ENCODE measurements around the gene SMYD4.

Gene SMYD4

DNA sequence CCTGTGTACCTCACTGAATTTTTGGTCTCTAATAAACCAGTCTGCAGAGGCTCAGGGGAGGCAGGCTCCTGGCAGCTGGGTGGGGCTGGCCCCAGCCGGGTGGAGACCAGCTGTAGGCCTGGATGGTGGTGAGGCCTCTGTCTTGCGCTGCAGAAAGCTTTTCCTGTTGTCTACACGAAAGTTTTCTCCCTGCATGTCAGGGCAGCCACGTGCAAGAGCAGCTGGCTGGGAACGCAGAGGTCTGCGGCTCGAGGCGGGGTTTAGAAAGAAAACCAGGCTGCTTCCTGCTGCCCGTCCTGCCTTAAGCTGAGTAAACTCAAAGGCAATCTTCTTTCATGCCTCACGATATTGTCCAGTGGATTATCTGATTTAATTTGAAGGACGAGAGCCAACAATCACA lies 65.4 kb downstream of the SMYD4 start:
- Mint-ChIP-seq H3K4me3 (peak overlapping the region; percentile 15), H3K4me1 (peaks cover 26% of the 10 kb centered on the region), H3K27me3 (no peaks in the 10 kb centered on the region), H3K9me3 (no peaks in the 10 kb centered on the region), H3K36me3 (no peaks in the 10 kb centered on the region), H3K27ac (peak overlapping the region; percentile 68)
- DNase-seq (ENCODE audit: low spot score in 2 of 2) = no peak
- ATAC-seq (ENCODE audit: low read depth) = peak; percentile 74

DNA sequence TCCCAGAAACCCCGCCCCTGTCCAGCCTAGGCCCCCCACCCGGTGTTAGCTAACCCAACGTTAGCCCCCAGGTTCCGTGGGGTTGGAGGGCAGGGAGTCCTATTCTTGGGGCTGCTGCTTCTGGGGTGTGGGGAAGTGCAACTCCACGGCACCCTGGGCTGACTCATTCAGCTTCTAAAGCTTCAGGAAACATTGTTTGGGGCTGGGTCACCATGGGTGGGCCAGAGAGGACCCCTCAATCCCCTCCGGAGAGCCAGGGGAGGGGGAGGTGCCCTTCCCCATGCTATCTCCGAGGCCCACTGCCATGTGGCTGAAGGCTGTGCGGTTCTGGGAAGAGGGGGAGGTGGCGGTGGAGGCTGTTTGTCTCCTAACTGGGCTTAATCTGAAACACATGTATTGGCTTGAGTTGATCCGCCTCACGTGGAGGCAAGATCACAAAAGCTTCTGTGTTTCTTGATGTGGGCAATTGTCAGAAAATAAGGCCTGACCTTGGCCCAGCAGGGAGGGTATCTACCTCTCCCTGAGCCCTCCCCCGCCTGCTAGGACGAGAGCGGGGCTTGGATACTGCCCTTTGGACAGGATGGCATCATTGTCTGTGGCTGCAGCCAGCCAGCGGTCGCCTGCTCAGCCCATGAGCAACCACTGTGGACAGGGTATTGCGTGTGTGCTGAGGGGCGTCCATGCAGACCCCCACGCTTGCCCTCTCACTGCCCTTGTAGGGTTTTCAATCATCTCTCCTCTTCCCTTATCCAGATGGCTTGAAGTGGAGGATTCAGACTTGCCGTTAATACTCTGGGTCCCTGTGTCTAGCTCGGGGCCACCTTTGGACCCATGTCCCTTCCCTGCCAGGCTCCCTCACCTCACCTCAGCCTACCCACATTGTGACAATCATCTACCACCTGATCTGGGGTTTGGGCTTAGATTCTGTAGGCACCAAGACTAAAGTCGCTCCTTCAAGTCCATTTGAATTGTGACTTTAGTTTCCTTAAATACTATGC lies 66.5 kb downstream of the SMYD4 start:
- H3K4me3 Mint-ChIP-seq = peak overlapping the region; percentile 25
- peaks cover 31% of the 10 kb centered on the region for H3K4me1 Mint-ChIP-seq
- DNase-seq (ENCODE audit: low spot score in 2 of 2) = no peak
- H3K9me3 Mint-ChIP-seq = no peaks in the 10 kb centered on the region
- no peak overlapping the region for H3K27ac Mint-ChIP-seq
- no peaks in the 10 kb centered on the region for H3K27me3 Mint-ChIP-seq
- no peaks in the 10 kb centered on the region for H3K36me3 Mint-ChIP-seq
- peak; percentile 63 for ATAC-seq (ENCODE audit: low read depth)

DNA sequence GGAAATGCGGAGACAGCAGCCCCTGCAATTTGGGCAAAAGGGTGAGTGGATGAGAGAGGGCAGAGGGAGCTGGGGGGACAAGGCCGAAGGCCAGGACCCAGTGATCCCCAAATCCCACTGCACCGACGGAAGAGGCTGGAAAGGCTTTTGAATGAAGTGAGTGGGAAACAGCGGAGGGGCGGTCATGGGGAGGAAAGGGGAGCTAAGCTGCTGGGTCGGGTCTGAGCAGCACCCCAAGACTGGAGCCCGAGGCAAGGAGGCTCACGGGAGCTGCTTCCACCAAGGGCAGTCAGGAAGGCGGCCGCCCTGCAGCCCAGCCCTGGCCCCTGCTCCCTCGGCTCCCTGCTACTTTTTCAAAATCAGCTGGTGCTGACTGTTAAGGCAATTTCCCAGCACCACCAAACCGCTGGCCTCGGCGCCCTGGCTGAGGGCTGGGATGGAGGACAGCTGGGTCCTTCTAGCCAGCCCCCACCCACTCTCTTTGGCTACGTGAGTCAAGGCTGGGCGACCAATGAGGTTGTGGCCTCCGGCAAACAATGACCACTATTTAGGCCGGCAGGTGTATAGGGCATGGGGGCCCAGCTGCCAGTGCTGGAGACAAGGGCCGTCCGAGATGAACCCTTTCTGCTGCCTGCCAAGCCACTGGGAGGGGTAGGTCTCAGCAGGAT lies 67.3 kb downstream of the SMYD4 start:
- Mint-ChIP-seq H3K9me3 (no peaks in the 10 kb centered on the region), H3K27ac (peak overlapping the region; percentile 77), H3K4me1 (peaks cover 26% of the 10 kb centered on the region), H3K27me3 (no peaks in the 10 kb centered on the region), H3K36me3 (no peaks in the 10 kb centered on the region), H3K4me3 (no peak overlapping the region)
- no peak for ATAC-seq (ENCODE audit: low read depth)
- DNase-seq (ENCODE audit: low spot score in 2 of 2) = no peak

DNA sequence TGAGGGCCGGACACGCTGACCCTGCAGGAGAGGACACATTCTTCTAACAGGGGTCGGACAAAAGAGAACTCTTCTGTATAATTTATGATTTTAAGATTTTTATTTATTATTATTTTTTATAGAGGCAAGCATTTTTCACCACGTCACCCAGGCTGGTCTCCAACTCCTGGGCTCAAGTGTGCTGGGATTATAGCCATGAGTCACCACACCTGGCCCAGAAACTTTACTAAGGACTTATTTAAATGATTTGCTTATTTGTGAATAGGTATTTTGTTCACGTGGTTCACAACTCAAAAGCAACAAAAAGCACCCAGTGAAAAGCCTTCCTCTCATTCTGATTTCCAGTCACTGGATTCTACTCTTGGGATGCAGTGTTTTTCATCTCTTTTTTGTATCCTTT lies 70.2 kb downstream of the SMYD4 start:
- no peak for ATAC-seq (ENCODE audit: low read depth)
- Mint-ChIP-seq H3K4me3 (no peak overlapping the region), H3K27me3 (no peaks in the 10 kb centered on the region), H3K27ac (no peak overlapping the region), H3K9me3 (no peaks in the 10 kb centered on the region), H3K36me3 (no peaks in the 10 kb centered on the region), H3K4me1 (peaks cover 29% of the 10 kb centered on the region)
- DNase-seq (ENCODE audit: low spot score in 2 of 2) = no peak

DNA sequence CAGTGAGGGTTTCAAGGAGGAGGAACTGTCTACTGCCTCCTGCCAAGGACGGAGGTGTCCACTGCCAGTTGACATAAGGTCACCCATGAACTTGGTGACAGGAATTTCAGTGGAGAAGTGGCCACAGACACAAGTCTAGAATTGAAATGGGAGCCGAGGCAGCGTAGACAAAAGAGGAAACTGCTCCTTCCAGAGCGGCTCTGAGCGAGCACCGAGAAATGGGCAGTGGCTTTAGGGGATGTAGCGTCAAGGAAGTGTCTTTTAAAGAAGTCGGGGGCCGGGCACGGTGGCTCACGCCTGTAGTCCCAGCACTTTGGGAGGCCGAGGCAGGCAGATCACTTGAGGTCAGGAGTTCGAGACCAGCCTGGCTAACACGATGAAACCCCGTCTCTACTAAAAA lies 70.9 kb downstream of the SMYD4 start:
- H3K9me3 Mint-ChIP-seq = no peaks in the 10 kb centered on the region
- DNase-seq (ENCODE audit: low spot score in 2 of 2) (no peak), ATAC-seq (ENCODE audit: low read depth) (peak; percentile 47)
- peaks cover 23% of the 10 kb centered on the region for H3K4me1 Mint-ChIP-seq
- no peaks in the 10 kb centered on the region for H3K36me3 Mint-ChIP-seq
- no peak overlapping the region for H3K4me3 Mint-ChIP-seq
- H3K27ac Mint-ChIP-seq = peak overlapping the region; percentile 15
- H3K27me3 Mint-ChIP-seq = no peaks in the 10 kb centered on the region

DNA sequence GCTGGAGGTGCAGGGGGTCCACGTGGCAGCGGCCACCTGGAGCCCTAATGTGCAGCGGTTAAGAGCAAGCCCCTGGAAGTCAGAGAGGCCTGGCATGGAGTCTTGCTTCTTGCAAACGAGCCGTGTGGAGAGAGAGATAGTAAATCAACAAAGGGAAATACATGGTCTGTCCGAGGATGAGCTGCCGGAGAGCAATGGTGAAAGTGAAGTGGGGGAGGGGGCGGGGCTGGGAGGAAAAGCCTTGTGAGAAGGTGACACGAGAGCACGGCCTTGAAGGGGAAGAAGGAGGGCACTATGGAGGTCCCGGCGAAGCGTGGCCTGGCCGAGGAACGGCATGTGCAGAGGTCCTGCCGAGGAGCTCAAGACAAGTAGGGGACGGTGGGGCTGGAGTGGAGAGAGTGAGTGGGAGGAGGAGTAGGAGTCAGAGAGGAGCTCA lies 73.9 kb downstream of the SMYD4 start:
- Mint-ChIP-seq H3K4me1 (peaks cover 18% of the 10 kb centered on the region), H3K4me3 (no peak overlapping the region), H3K36me3 (no peaks in the 10 kb centered on the region), H3K9me3 (no peaks in the 10 kb centered on the region), H3K27ac (no peak overlapping the region), H3K27me3 (no peaks in the 10 kb centered on the region)
- ATAC-seq (ENCODE audit: low read depth) (no peak), DNase-seq (ENCODE audit: low spot score in 2 of 2) (no peak)

DNA sequence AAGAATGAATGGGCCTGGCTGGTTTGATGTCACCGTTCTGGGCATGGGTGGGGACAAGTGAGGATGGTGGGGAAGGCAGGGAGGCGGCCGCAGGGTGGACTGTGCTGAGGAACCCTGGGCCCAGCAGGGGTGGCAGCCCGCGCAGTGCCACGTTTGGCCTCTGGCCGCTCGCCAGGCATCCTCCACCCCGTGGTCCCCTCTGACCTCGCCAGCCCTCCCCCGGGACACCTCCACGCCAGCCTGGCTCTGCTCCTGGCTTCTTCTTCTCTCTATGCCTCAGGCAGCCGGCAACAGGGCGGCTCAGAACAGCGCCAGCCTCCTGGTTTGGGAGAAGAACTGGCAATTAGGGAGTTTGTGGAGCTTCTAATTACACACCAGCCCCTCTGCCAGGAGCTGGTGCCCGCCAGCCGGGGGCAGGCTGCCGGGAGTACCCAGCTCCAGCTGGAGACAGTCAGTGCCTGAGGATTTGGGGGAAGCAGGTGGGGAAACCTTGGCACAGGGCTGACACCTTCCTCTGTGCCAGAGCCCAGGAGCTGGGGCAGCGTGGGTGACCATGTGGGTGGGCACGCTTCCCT lies 74.4 kb downstream of the SMYD4 start:
- Mint-ChIP-seq H3K4me1 (peaks cover 19% of the 10 kb centered on the region), H3K27ac (no peak overlapping the region), H3K27me3 (no peaks in the 10 kb centered on the region), H3K4me3 (no peak overlapping the region), H3K9me3 (no peaks in the 10 kb centered on the region), H3K36me3 (no peaks in the 10 kb centered on the region)
- DNase-seq (ENCODE audit: low spot score in 2 of 2) = no peak
- ATAC-seq (ENCODE audit: low read depth) = no peak

DNA sequence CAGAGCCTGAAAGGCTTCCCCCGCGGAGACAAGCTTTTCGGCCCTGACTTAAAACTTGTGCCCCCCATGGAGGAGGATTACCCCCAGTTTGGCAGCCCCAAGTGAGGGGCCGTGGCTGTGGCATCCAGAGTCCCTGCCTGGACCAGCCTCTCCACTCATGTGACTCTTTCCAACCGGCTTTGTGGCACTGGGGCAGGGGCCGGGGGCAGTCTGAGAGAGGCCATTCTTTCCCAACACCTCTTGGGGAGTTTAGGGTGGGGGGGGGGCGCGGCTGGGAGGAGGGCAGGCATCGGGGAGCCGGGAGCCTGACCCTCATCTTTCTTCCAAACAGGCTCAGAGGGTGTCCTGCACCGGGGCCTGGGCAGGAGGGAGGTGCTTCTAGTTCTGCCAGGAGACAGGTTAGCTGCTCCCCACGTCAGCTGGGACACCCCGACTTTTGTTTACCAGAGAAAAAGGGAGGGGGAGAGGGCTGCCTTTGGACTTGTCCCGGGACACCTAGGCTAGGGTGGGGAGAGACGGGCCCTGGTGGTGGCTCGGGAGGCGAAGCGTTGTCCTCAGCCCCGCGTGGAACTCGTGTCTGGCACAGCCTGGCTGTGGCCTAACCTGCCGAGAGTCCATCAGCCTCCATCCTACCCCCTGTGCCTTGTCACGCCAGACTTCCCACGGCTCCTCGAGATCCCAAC lies 75.1 kb downstream of the SMYD4 start:
- no peaks in the 10 kb centered on the region for H3K36me3 Mint-ChIP-seq
- no peaks in the 10 kb centered on the region for H3K27me3 Mint-ChIP-seq
- H3K9me3 Mint-ChIP-seq = no peaks in the 10 kb centered on the region
- H3K4me1 Mint-ChIP-seq = peaks cover 19% of the 10 kb centered on the region
- H3K27ac Mint-ChIP-seq = no peak overlapping the region
- DNase-seq (ENCODE audit: low spot score in 2 of 2) = no peak
- no peak for ATAC-seq (ENCODE audit: low read depth)
- no peak overlapping the region for H3K4me3 Mint-ChIP-seq

DNA sequence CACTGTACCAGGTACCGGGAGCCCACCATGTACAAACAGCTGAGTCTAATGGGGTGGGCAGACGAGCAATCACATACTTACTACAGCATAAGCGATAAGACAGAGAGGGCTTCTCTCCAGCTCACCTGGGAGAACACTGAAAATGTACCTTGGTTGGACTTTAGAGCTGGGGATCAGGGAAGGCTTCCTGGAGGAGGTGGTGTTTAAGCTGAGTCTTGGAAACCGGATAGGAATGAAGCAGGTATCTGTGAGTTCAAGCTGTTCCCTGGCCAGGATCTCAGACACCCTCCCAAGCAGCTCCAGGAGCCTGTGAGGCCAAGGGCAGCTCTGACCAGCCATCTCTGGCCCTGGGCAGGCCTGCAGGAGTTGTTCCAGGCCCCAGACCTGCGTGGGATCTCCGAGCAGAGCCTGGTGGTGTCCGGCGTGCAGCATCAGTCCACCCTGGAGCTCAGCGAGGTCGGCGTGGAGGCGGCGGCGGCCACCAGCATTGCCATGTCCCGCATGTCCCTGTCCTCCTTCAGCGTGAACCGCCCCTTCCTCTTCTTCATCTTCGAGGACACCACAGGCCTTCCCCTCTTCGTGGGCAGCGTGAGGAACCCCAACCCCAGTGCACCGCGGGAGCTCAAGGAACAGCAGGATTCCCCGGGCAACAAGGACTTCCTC lies 75.8 kb downstream of the SMYD4 start:
- H3K36me3 Mint-ChIP-seq = no peaks in the 10 kb centered on the region
- no peaks in the 10 kb centered on the region for H3K9me3 Mint-ChIP-seq
- no peak overlapping the region for H3K27ac Mint-ChIP-seq
- no peak overlapping the region for H3K4me3 Mint-ChIP-seq
- no peaks in the 10 kb centered on the region for H3K27me3 Mint-ChIP-seq
- ATAC-seq (ENCODE audit: low read depth) (no peak), DNase-seq (ENCODE audit: low spot score in 2 of 2) (no peak)
- peaks cover 20% of the 10 kb centered on the region for H3K4me1 Mint-ChIP-seq

DNA sequence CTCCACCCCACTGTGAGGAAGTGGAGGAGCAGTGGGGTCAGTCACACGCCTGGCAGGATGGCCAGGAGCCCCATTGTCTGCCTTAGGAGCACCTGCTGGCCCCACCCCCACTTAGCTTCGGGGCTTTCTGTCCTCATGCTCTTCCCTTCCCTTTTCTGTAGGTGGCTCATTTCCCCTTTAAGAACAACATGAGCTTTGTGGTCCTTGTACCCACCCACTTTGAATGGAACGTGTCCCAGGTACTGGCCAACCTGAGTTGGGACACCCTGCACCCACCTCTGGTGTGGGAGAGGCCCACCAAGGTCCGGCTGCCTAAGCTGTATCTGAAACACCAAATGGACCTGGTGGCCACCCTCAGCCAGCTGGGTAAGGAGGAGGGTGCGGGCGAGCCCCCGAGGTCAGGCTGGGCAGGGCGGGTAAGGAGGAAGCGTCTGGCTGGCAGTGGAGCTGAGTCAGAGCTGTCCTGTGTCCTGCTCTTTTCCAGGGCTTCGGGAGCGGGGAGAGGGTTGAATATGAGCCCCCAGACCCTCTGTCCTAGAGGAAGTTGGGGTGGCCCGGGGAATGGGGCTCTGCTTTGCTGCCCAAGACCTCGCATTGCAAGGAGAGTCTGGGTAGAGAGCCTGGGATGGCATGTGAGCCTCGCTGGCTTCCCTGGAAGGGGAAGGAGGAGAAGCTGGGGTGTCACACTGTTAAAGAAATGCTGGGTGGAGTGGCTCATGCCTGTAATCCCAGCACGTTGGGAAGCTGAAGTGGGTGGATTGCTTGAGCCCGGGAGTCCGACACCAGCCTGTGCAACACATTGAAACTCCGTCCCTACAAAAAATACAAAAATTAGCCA lies 77.1 kb downstream of the SMYD4 start:
- H3K4me3 Mint-ChIP-seq = peak overlapping the region; percentile 69
- DNase-seq (ENCODE audit: low spot score in 2 of 2) = peak in 1 of 2 donors; percentile 41
- no peaks in the 10 kb centered on the region for H3K27me3 Mint-ChIP-seq
- peak; percentile 94 for ATAC-seq (ENCODE audit: low read depth)
- no peaks in the 10 kb centered on the region for H3K36me3 Mint-ChIP-seq
- H3K4me1 Mint-ChIP-seq = peaks cover 16% of the 10 kb centered on the region
- peak overlapping the region; percentile 41 for H3K27ac Mint-ChIP-seq
- no peaks in the 10 kb centered on the region for H3K9me3 Mint-ChIP-seq

DNA sequence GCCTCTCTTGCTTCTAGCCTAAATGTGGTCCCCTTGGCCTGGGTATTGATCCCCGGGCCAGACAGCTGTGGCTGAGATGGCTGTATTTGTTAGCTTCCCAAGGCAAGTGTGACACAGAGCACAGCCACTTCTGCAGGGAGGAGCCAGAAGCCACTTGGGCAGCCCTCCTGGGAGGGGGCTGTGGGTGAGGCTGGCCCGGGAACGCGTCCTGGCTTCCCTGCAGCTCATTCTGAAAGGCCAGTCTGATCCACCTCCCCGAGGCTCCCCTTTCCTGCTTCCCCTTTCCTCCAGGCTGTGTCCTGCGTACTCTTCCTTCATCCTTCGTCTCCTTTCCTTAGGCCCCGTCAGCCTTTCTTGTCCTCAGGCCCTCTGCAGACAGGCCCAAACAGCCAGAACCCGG lies 79.1 kb downstream of the SMYD4 start:
- no peaks in the 10 kb centered on the region for H3K36me3 Mint-ChIP-seq
- no peaks in the 10 kb centered on the region for H3K9me3 Mint-ChIP-seq
- peaks cover 12% of the 10 kb centered on the region for H3K4me1 Mint-ChIP-seq
- no peak overlapping the region for H3K27ac Mint-ChIP-seq
- no peaks in the 10 kb centered on the region for H3K27me3 Mint-ChIP-seq
- no peak for ATAC-seq (ENCODE audit: low read depth)
- no peak for DNase-seq (ENCODE audit: low spot score in 2 of 2)
- H3K4me3 Mint-ChIP-seq = no peak overlapping the region

DNA sequence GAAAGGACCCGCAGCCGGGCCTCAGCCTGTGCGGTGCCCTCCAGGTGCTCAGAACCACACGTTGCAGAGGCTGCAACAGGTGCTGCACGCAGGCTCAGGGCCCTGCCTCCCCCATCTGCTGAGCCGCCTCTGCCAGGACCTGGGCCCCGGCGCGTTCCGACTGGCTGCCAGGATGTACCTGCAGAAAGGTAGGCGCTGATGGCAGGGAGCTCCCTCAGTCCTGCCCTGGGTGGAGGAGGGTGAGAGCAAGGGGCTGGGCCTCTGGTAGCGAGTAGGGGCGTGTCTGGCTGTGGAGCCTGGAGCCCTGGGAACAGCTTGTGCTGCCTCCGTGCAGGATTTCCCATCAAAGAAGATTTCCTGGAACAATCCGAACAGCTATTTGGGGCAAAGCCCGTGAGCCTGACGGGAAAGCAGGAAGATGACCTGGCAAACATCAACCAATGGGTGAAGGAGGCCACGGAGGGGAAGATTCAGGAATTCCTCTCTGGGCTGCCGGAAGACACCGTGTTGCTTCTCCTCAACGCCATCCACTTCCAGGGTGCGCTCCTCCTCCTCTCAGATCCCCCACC lies 82.6 kb downstream of the SMYD4 start:
- H3K4me1 Mint-ChIP-seq = peaks cover 4% of the 10 kb centered on the region

More for the DNA sequence above, 82.6 kb downstream of the SMYD4 start:
- H3K27ac Mint-ChIP-seq = no peak overlapping the region
- H3K36me3 Mint-ChIP-seq = no peaks in the 10 kb centered on the region
- ATAC-seq (ENCODE audit: low read depth) = no peak
- DNase-seq (ENCODE audit: low spot score in 2 of 2) = no peak
- H3K27me3 Mint-ChIP-seq = no peaks in the 10 kb centered on the region
- no peak overlapping the region for H3K4me3 Mint-ChIP-seq
- H3K9me3 Mint-ChIP-seq = no peaks in the 10 kb centered on the region
